Stimulated activated CD4-positive, alpha-beta T cell treated with anti-CD3 and anti-CD28 coated beads, Interleukin-15, amount 100 ng/mL, for 24 hours (primary cell): ENCODE measurements around the gene COX5B.
"Not testable (repeated sequence)": the region's sequence is repeated elsewhere in the genome, so short reads cannot be mapped to it uniquely, and the experiment has no call there.

Source experiments
- DNase-seq: peaks from one replicate; pipeline ENCODE4 v3.0.0-alpha.2; 2020

COX5B gene, protein sequence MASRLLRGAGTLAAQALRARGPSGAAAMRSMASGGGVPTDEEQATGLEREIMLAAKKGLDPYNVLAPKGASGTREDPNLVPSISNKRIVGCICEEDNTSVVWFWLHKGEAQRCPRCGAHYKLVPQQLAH

DNA sequence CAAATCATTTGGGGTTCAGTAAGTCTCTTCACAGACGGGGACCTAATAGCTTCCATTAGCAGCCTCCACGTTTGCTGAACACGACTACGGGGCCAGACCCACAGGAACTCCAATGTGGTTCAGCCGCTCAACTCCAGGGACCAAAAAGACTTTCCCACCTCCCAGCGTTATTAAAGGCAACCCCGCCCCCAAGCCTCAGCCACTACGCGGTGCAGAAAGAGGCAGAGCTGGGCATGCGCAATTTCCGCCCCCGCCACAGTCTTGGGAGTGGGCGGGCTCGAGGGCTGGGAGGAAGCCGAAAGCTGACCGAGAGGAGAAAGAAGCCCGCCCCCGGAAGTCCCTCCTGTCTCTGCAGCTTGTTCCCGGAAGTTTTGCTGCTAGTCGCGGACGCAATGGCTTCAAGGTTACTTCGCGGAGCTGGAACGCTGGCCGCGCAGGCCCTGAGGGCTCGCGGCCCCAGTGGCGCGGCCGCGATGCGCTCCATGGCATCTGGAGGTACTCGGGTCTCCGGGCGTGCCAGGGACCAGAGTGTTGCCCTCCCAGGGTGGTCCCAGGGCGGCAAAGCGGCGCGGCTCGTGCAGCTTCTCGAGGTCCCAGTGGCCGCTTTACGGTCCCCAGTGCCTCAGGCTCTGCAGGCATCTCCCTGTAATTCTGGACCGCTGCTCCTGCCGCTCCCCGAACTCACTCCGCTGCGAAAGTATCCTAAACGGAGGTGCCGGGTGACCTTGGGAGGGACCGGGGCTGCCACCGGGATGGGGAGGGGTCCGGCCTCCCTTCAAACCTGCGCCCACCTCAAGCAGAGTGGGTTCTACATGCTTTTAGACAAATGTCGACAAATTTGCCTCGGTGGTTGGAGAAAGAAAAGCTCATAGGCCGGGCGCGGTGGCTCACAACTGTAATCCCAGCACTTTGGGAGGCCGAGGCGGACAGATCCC, at the start of gene COX5B:
TSS of gene COX5B (plus strand) at position 368 of the 935 bp plus-strand sequence. CDS start at position 393, 25 bp downstream.
- DNase-seq = peak; percentile 100

DNA sequence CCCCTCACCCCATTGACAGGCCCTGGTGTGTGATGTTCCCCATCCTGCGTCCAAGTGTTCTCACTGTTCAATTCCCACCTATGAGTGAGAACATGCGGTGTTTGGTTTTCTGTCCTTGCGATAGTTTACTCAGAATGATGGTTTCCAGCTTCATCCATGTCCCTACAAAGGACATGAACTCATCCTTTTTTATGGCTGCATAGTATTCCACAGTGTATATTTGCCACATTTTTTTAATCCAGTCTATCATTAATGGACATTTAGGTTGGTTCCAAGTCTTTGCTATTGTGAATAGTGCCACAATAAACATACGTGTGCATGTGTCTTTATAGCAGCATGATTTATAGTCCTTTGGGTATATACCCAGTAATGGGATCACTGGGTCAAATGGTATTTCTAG, 49.7 kb upstream of the COX5B start:
- not testable (repeated sequence) for DNase-seq

DNA sequence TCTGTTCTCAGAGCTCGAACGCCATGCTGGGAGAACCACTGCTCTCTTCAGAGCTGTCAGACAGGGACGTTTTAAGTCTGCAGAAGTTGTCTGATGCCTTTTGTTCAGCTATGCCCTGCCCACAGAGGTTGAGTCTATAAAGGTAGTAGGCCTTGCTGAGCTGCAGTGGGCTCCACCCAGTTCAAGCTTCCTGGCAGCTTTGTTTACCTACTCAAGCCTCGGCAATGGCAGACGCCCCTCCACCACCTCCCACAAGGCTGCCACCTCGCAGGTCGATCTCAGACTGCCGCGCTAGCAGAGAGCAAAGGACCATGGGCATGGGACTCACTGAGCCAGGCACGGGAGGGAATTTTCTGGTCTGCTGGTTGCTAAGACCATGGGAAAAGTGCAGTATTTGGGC, 44.3 kb upstream of the COX5B start:
- not testable (repeated sequence) for DNase-seq

DNA sequence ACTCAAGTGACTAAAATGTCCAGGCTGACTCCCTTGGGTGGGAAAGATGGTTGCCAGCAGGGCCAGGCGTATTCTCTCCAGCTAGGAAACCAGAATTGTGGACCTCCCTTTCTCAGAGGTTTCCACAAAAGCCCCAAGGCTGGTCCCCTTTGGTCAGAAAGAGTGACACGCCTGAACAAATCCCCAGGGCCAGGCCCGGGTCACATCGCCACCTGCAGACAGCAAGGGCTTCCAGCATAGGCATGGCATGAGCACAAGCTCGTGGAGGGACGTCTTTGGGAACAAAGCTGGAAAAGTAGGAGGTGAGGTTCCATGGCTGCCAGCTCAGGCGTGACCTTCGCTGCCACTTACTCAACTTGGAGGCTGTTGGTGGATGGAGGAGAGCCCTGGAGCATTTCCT, 40.8 kb upstream of the COX5B start:
- DNase-seq = not testable (repeated sequence)

DNA sequence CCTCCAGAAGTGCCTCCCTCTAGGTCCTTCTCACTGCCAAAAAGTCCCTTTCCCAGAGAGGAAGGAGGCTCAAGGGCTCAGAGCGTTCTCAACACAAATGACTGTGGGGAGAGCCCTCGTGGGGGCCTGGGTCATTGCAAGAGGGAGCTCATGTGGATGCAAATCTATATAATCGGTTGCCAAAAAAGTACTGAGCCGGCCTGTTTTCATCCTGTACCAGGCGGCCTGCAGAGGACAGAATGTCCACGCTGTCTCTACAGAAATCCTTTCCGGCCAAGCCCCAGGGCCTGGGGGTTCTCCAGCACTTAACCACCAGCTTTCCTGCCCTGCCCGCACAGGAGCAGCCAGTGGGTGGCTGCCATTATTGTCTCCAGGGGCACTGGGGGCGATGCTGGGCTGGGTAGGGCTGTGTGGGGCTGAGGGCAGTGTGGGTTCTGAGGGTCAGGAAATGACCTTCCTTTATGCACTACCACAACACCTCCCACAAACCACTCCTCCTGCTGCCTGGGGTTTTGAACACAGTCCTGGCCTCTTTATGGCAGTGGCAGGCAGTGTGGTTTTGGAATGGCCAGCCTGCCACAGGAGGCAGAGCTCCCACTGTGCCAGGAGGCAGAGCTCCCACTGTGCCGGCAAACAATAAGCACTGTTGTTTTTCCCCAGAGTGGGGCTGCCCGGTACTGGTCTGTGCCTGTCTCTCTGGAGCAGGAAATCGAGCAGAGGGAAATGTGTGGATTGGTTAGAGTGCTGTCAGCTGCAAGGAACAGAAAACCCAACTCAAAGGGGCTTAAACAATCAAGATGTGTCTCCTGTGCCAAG, 40.1 kb upstream of the COX5B start:
- not testable (repeated sequence) for DNase-seq

DNA sequence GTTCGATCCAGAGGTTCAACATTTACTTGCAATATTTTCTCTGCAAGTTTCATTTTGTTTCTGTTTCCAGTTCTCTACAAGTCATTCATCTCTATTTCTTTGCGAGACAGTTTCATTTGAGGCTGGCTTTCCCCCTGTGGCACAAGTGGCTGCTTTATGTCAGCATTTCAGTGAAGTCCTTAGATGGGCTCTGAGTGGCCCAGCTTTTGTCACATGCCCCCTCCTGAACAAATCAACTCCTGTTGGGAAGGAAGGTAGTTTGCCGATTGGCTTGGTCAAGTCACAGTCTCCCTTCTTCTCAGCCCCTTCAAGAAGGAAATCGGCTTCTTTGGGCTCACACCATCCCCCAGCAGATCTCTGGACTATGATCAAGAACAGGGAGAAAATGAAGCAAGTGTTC, 37.1 kb upstream of the COX5B start:
- DNase-seq = not testable (repeated sequence)

DNA sequence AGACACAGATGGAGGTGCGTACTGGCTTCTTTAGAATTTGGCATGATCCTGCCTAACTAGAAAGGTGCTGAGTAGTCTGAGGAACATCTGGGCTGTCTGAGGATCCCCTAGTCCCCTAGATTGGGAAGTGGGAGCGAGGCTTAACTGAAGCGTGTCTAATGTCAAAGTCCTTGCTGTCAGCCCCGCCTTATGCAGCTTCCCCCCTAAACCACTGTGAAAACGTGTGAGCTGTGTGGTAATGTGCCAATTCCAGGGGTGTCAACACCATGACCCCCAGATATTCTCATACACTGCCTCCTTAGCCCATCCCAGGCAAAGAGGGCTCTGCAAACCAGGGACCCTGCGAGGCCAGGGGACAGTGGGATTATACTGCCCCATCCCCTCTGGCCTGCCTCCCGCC, 34.0 kb upstream of the COX5B start:
- not testable (repeated sequence) for DNase-seq

DNA sequence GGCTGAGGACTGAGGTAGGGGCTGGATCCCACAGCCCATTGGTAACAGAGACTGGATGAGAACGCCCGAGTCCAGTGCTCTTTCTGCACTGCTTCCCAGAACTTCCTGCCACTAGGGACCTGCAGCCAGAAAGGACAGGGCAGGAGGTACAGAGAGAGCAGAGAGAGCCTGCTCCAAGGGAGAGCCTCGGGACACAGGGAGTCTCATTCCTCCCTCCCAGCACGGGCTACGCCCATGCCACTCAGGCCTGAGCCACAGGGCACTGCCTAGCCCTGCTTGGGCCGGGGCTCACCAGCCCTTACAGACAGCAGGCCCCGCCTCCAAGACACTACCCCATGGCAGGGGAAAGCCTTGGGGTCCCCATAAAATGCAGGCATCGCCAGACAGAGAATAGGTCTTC, 30.1 kb upstream of the COX5B start:
- DNase-seq = not testable (repeated sequence)

DNA sequence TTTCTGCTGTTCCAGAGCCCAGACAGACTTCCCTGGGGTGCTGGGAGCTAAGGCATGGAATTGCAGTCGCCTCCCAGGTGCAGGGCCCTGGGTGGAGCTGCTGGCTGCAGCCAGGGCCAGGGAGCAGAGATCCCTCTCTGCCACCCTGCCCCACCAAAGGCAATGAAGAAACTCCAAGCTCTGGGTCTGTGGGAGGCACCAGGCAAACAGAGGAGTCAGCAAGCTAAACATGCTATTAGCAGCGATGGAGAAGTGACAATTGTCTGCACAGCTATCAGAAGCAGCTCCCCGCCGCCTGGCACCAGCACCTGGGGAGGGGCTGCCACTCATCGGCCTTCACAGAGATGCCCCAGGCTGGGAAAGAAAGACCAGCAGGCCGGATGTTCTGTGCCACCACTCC, 28.0 kb upstream of the COX5B start:
- DNase-seq = no peak

DNA sequence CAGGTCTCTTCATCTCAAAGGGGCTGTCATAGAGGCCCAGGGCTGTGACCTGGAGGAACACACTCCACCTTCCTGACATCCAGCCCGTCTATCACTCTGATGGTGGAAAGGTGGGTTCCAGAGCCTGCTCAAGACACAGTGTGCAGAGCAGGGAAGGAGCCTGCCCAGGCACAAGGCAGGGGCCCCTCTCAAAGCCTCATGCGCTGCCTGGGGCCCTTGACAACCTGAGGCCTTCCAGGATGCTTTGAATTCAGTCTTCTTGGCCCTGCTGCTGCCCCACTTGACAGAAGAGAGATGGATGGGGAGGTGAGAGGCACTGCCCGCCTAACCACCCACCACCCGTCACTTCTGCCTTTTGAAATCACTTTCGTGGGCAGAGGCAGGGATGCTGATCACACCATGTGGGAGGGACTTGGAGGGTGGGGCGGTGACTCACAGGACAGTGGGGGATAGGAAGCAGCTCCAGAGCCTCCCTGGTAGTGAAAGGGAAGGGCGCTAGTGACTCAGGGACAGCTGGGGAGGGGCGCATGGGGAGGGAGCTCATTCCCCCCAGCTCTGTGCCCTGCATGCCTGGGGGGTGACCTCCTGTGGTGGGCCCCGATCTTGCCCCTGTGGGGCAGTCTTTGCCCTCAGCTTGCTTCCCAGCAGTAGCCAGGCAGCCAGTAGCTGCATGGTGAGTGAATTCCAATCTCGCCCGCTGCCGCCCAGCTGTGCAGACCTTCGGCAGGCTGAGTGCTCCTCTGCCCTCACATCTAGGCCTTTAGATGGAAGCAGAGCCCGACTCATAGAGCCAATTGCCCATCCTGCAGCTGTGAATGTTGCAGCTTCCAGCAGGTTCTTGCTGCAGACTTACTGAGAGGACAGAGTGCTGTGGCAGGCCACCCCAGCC, 26.7 kb upstream of the COX5B start:
- peak; percentile 3 for DNase-seq

DNA sequence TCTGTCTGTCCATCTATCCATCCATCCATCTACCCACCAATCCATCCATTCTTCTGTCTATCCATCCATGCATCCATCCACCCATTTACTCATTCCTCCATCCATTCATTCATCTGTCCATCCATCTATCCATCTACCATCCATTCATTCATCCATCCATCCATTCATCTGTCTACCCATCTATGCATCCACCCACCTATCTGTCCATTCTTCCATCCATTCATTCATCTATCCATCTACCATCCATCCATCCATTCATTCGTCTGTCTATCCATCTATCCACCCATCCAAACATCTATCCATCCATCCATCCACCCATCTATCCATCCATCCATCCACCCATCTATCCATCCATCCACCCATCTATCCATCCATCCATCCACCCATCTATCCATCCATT, 25.4 kb upstream of the COX5B start:
- not testable (repeated sequence) for DNase-seq

DNA sequence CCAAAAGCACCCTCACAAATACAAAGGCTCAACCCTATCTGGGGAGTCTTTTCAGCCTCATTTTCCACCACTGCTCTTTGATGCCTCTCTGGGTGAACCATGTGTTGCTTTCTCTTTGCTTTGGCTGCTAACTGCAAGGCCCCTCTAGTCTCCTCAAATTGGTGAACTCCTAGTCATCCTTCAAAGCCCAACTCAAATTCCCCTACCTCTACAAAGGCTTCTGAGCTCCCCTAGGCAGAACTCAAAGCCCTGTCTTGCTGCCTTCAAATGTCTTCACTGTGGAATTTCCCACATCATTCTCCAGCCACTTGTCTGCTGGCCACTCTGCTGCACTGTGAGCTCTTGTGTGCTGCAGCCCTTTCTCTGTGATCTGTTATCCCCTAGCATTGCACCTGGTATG, 22.9 kb upstream of the COX5B start:
- DNase-seq = not testable (repeated sequence)

DNA sequence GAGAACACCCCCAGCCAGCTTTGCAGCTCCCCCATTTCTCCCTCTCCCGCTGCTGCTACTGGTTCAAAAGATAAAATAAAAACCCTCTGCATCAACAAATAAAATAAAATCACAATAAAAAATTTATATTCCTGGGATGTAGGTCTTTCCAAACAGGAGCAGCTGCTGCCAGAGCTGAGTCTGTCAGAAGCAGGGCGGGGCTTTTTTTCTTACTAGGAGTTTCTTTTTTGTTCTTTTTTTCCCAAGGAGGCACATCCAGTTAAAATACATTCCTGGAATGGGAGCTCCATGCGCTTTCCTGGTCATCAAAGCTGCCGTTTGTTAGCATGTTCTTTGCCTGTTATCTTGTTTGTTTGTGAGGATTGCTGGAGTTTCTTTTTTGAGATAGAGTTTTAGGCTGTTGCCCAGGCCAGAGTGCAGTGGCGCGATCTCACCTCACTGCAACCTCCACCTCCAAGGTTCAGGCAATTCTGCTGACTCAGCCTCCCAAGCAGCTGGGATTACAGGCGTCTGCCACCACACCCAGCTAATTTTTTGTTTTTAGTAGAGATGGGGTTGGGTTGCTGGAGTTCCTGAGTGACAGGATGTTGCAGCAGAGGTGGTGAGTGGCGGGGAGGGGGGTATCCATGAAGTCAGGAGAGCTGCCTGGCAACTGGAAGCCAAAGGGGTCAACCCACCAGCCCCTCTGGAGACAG, 20.4 kb upstream of the COX5B start:
- DNase-seq = not testable (repeated sequence)

DNA sequence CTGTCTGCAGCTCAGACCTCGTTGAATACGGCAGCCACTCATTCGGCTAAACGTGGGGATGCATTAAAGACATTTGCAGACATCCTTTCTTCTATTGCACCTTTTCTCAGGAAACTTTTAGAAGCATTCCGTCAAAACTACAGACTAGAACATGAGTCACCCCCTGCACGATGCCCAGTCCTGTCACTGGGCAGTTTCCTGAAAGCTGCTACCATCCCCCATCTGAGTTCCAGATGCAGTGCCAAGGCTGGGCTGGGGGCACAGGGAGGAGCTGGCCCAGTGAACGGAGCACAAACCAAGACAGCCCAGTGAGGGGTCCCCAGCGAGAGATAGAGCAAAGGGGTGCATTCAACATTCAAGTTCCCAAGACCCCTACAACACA, 19.8 kb upstream of the COX5B start:
- DNase-seq = not testable (repeated sequence)

DNA sequence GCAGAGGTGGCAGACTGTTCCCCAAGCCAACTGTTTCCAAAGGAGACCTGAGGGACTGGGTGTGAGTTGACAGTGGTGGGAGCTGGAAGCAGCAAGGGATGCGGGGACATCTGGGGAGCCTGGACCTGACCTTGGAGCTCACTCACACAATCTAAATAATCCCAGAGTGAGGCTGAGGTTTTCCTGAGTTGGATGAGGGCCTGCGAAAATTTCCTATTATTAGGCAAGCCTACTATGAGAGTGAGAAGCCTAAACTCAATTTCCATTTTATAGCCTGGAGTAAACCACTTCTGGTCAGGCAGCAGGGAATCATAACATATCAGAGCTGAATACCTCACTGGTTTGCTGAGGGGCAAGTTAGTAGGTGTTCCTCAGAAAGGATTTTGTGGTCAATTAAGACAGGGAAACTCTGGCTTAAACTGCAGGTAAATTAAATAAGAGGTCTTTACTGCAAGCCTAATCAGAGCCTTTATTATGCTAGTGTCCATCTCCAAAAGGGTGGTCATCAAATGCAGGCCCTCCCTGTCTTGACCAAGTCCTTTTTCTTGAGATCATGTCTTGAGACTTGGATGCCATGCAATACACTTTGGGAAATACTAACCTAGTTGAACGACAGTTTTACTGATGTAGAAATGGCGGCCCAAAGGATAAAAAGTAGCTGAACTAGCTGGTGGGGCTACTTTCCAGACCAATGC, 1.7 kb upstream of the COX5B start:
- no peak for DNase-seq

DNA sequence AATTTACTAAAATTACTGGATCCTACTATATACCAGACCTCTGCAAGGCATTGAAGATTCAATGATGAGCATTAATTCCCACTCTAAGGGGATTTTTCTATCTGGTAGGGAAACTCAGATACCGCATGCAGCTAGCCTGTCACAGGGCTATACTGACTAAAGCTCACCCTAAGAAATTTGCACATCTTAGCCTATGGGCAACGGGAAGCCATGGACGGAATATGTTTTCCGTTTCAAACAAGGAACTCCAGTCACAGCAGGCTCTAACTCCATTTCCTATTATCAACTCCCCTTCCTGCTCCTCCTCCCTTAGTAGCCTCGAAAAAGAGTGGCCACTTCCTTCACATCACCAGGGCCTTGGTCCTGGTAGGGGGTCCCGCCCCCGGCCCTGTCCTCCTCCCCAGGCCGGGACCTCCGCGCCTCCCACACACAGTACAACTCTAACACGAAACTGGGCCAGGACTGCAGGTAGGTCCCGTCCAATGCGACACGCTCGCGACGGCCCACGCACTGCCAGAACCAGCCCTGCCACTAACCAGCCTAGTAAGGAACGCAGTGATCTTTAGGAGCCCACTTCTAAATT, 659 bp upstream of the COX5B start:
- no peak for DNase-seq

DNA sequence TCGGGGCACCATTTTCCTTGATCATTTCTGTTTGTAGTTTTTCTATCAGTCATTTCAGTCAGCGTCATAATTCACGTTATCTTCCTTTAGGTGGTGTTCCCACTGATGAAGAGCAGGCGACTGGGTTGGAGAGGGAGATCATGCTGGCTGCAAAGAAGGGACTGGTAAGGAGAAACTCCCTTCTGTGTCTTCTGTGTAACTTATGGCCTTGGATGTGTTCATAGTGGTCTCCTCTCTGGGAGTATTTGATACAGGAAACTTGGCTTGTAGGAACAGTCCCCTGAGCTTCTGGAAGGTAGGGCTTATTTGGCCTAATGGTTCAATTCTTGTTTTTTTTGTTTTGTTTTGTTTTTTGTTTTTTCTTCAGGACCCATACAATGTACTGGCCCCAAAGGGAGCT, 1.1 kb downstream of the COX5B start:
- no peak for DNase-seq

DNA sequence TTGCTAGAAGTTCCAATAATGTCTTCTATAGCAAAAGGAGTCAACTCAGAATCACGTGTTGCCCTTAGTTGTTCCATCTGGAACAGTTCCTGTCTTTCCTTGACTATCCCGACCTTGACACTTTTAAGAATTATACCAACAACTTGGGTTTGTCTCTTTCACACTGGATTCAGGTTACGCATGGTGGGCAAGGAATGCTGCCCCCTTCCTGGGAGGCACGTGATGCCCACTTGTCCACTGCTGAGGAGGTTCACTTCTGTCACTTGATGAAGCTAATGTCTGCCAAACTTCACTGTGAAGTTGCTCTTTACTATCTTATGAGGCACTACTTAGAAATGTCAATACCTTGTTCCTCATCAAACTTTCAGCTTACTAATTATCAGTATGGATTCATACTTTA, 5.3 kb downstream of the COX5B start:
- DNase-seq = no peak

DNA sequence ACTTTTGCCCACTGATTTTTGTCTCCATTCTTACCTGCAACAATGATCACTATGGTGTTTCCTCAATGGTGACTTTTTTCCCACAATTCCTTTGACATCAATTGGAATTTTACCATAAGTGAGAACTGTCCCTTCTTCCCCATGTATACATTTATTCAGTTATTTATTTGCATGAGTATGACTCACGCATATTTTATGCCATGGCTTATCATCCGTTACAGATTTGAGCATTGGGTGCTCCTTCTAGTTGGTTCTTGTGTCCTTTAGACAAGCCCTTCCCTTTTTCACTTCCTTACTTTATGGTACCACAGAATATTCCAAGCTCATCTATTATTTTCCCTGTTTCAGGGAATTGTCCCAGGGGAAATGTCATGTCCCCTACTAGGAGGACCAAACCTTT, 7.6 kb downstream of the COX5B start:
- no peak for DNase-seq

DNA sequence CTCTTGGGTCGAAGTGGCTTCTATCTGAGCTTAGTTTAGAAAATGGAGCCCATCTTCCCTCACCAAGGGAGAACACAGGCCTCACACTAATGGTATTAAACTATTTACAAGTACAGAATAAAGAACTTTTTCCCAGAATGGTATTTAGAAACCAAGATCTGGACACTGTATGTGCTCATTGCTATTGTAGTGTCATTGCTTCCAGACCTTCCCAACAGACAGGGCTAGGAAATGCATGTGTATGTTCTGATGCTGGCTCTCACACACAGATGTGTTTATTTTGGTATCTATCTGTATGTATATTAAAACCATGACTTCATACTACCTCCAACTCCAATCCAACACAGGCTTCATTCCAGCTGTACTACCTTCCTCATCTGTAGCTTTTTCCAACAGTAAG, 8.0 kb downstream of the COX5B start:
- no peak for DNase-seq

DNA sequence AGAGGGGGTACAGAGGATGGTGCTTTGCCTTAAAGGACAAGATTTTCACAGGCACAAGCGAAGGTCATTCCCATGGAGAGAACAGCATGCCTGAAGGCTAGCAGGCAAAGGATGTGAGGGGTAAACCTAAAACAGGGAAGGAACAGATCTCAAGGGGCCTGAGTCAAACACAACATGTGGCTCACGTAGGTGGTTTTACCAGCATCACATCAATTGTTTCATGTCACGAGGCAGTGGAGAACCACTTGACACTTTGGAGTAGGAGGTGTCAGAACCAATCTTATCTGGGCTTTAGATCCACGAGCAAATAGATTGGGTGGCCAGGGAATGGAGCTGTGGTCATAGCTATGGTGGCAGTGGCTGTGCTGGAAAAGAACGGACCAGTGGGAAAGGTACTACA, 8.4 kb downstream of the COX5B start:
- no peak for DNase-seq
